Left cardiac atrium (tissue), 4 donors: ENCODE results near the gene AGFG1. TPM values are rescaled to one million over a fixed set of nuclear protein-coding genes. Genes with fewer than 3 reads are reported as not detected.
A peak's percentile ranks its signal among the peaks of the same experiment; 100 is the strongest.

Experiments used
- ATAC-seq, 2 donors: fragments of 200-7000 bp; cut with Tn5 transposase; one replicate each; pipeline ENCODE4 v1.9.1; 2020; ENCODE audit warnings: mild to moderate bottlenecking in 2 of 2, moderate library complexity in 2 of 2
- DNase-seq: peaks from one replicate; pipeline ENCODE4 v3.0.0-alpha.2; 2020
- intact Hi-C, 2 donors: fragments of 100-400 bp; cut with DNase I; formaldehyde crosslinking; loops; one replicate each; pipeline versions ENCODE4 v1.14.1 to v1.15.1; 2022 to 2023
- total RNA-seq, 2 donors: library from RNA; stranded (reverse); fragmentation: NEBNext Ultra II Directional; extraction: Animal tissue kit (Norgen Biotek cat#: 25700); gene quantifications; one replicate each; pipeline ENCODE4 v1.2.1, GENCODE V29; 2021
- donor health status: DM: no; HTN: yes; CAD: no.
- donor health status: DM: no; HTN: yes; CAD: no; lungs with severe emphysema.
- donor health status: DM: yes; HTN: yes; CAD: no.
- donor health status: Dilated cardiomyopathy.

Gene AGFG1
- total RNA-seq, 2 donors from 2014 or later = 61.4 to 78.2 TPM

- intact Hi-C loops = no loop called here
- ATAC-seq = no peak
Measured at GRCh38 chr2:227485429-227485828, 13.5 kb downstream of the AGFG1 start.

GRCh38 chr2:227486688-227487087 lies 14.7 kb downstream of the AGFG1 start:
- intact Hi-C loops = no loop called here
- ATAC-seq = no peak
- no peak for DNase-seq

More at GRCh38 chr2:227485429-227485828, 13.5 kb downstream of the AGFG1 start:
- DNase-seq = no peak

- intact Hi-C loops = no loop called here
- ATAC-seq (no peak), DNase-seq (no peak)
Measured at GRCh38 chr2:227488045-227488444, 16.1 kb downstream of the AGFG1 start.

GRCh38 chr2:227491386-227491785 lies 19.4 kb downstream of the AGFG1 start:
- intact Hi-C loops = no loop called here
- DNase-seq (no peak), ATAC-seq (no peak)

GRCh38 chr2:227493524-227493923 lies 21.6 kb downstream of the AGFG1 start:
- ATAC-seq = no peak
- intact Hi-C loops = no loop called here
- no peak for DNase-seq

GRCh38 chr2:227497158-227497557 lies 25.2 kb downstream of the AGFG1 start:
- ATAC-seq (no peak), DNase-seq (no peak)
- intact Hi-C loops = no loop called here

GRCh38 chr2:227499627-227500300 lies 27.8 kb downstream of the AGFG1 start:
- ATAC-seq (no peak), DNase-seq (no peak)
- intact Hi-C loops = no loop called here

GRCh38 chr2:227500301-227500630 lies 28.3 kb downstream of the AGFG1 start:
- ATAC-seq (no peak), DNase-seq (no peak)
- intact Hi-C loops = no loop called here

GRCh38 chr2:227503433-227504406 lies 31.8 kb downstream of the AGFG1 start:
- DNase-seq (peak; percentile 45), ATAC-seq (peak; percentile 53 to 92)
- intact Hi-C loops = no loop called here

GRCh38 chr2:227504700-227505099 lies 32.7 kb downstream of the AGFG1 start:
- DNase-seq (no peak), ATAC-seq (no peak)
- intact Hi-C loops = no loop called here

GRCh38 chr2:227506456-227506855 lies 34.5 kb downstream of the AGFG1 start:
- intact Hi-C loops = no loop called here
- ATAC-seq (no peak), DNase-seq (no peak)

- intact Hi-C loops = no loop called here
- ATAC-seq (no peak), DNase-seq (no peak)
Measured at GRCh38 chr2:227507963-227508362, 36.0 kb downstream of the AGFG1 start.

- ATAC-seq = no peak
- intact Hi-C loops = no loop called here
- no peak for DNase-seq
Measured at GRCh38 chr2:227509076-227509475, 37.1 kb downstream of the AGFG1 start.

GRCh38 chr2:227509824-227510619 lies 38.1 kb downstream of the AGFG1 start:
- intact Hi-C loops = no loop called here
- ATAC-seq = no peak
- no peak for DNase-seq

- intact Hi-C loops = no loop called here
- ATAC-seq (no peak), DNase-seq (no peak)
Measured at GRCh38 chr2:227510620-227510958, 38.6 kb downstream of the AGFG1 start.

GRCh38 chr2:227511239-227511930 lies 39.4 kb downstream of the AGFG1 start:
- intact Hi-C loops = no loop called here
- ATAC-seq (no peak), DNase-seq (no peak)

GRCh38 chr2:227511955-227512354 lies 40.0 kb downstream of the AGFG1 start:
- DNase-seq = no peak
- ATAC-seq = no peak
- intact Hi-C loops = no loop called here

- DNase-seq (no peak), ATAC-seq (peak in 1 of 2 donors; percentile 47)
- intact Hi-C loops = no loop called here
Measured at GRCh38 chr2:227513113-227513512, 41.2 kb downstream of the AGFG1 start.

GRCh38 chr2:227515742-227516141 lies 43.8 kb downstream of the AGFG1 start:
- ATAC-seq = no peak
- no peak for DNase-seq
- intact Hi-C loops = no loop called here
